A673 (cell line): ENCODE data around the gene SLC2A2. TPM values are rescaled to one million over a fixed set of nuclear protein-coding genes. Genes with fewer than 3 reads are reported as not detected.

ENCODE experiments used
- BruUV-seq: library from RNA; stranded (reverse); fragments of 400-500 nt; replicated peaks from 2 replicates; lab custom pipeline; 2021; lab: Mats Ljungman, UMichigan
- CTCF ChIA-PET: fragments of 300-600 bp; sonication (Branson Sonifier 250); formaldehyde crosslinking; loops from one replicate; lab custom pipeline; 2022; ENCODE audit warnings: antibody characterized with exemption; lab: Charles Lee
- POLR2A ChIA-PET: fragments of 300-600 bp; sonication (Branson Sonifier 250); formaldehyde crosslinking; loops from one replicate; lab custom pipeline; 2022; ENCODE audit warnings: antibody characterized with exemption; ENCODE audit not compliant: low non-redundant PET; lab: Charles Lee
- DNase-seq: peaks from one replicate; pipeline ENCODE4 v3.0.0-alpha.2; 2015; ENCODE audit warnings: low spot score
- H3K27ac ChIP-seq: fragments of 200-600 bp; sonication (generic); 2 replicates; pipeline ENCODE4 v1.5.1; 2016; ENCODE audit warnings: mixed run types, low read depth, mild to moderate bottlenecking, mixed read lengths, antibody characterized with exemption, low read length; ENCODE audit not compliant: poor library complexity, severe bottlenecking
- H3K27me3 ChIP-seq: fragments of 200-600 bp; sonication (generic); replicated peaks from 2 replicates; pipeline ENCODE4 v1.6.1; 2017; ENCODE audit warnings: mixed run types, low read depth, mild to moderate bottlenecking, mixed read lengths, antibody characterized with exemption, low read length; ENCODE audit not compliant: insufficient read depth, poor library complexity
- H3K36me3 ChIP-seq: fragments of 200-600 bp; sonication (generic); 2 replicates; pipeline ENCODE4 v1.6.1; 2016; ENCODE audit warnings: mixed run types, mild to moderate bottlenecking, mixed read lengths, antibody characterized with exemption, low read length; ENCODE audit not compliant: insufficient read depth, poor library complexity, severe bottlenecking
- H3K4me1 ChIP-seq: fragments of 200-600 bp; sonication (generic); 2 replicates; pipeline ENCODE4 v1.6.1; 2017; ENCODE audit warnings: mixed run types, mild to moderate bottlenecking, mixed read lengths, antibody characterized with exemption, low read length; ENCODE audit not compliant: insufficient read depth, poor library complexity, severe bottlenecking
- H3K4me3 ChIP-seq: fragments of 200-600 bp; sonication (generic); 2 replicates; pipeline ENCODE4 v1.5.1; 2016; ENCODE audit warnings: low read depth, mixed run types, mild to moderate bottlenecking, mixed read lengths, low read length; ENCODE audit not compliant: poor library complexity, severe bottlenecking
- H3K9me3 ChIP-seq: fragments of 200-600 bp; sonication (generic); 2 replicates; pipeline ENCODE4 v1.6.1; 2016; ENCODE audit warnings: mixed run types, low read depth, mild to moderate bottlenecking, mixed read lengths, antibody characterized with exemption, low read length; ENCODE audit not compliant: poor library complexity, severe bottlenecking
- EZH2 ChIP-seq: fragments of 200-600 bp; sonication (generic); IDR thresholded peaks from 2 replicates; pipeline ENCODE4 v1.6.1; 2017; ENCODE audit warnings: borderline replicate concordance, low read depth, mild to moderate bottlenecking, mixed read lengths, antibody characterized with exemption, low read length; ENCODE audit not compliant: poor library complexity, severe bottlenecking
- intact Hi-C: fragments of 100-400 bp; cut with micrococcal nuclease; formaldehyde crosslinking; loops from one replicate; pipeline ENCODE4 v1.10.0; 2022; ENCODE audit not compliant: unreplicated experiment
- total RNA-seq: library from RNA; stranded (reverse); gene quantifications from 2 replicates; pipeline ENCODE4 v1.2.3, GENCODE V29; 2021
- TF ChIP-seq, protein P1 (sequence below): fragments of 300-800, 200-600 bp; sonication (generic); conservative IDR thresholded peaks from 2 replicates; pipeline ENCODE4 v1.5.1; 2017; ENCODE audit warnings: low read depth, mild to moderate bottlenecking, antibody characterized with exemption, low read length, moderate library complexity, mixed read lengths

Gene SLC2A2
- total RNA-seq, 1 experiment from 2014 or later = not detected

GRCh38 chr3:171049861-171050444 is 23.4 kb upstream of the SLC2A2 start:
- Histone ChIP-seq H3K9me3 (no peaks in the 10 kb centered on the region), H3K36me3 (no peaks in the 10 kb centered on the region), H3K4me1 (no peaks in the 10 kb centered on the region), H3K27me3 (no peaks in the 10 kb centered on the region), H3K4me3 (no peak overlapping the region), H3K27ac (no peak overlapping the region)
- no peak for TF ChIP-seq EZH2
- TF ChIP-seq, protein P1, sequence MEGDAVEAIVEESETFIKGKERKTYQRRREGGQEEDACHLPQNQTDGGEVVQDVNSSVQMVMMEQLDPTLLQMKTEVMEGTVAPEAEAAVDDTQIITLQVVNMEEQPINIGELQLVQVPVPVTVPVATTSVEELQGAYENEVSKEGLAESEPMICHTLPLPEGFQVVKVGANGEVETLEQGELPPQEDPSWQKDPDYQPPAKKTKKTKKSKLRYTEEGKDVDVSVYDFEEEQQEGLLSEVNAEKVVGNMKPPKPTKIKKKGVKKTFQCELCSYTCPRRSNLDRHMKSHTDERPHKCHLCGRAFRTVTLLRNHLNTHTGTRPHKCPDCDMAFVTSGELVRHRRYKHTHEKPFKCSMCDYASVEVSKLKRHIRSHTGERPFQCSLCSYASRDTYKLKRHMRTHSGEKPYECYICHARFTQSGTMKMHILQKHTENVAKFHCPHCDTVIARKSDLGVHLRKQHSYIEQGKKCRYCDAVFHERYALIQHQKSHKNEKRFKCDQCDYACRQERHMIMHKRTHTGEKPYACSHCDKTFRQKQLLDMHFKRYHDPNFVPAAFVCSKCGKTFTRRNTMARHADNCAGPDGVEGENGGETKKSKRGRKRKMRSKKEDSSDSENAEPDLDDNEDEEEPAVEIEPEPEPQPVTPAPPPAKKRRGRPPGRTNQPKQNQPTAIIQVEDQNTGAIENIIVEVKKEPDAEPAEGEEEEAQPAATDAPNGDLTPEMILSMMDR = peak; percentile 60
- POLR2A ChIA-PET = no interaction called here
- CTCF ChIA-PET = interaction anchor here (0.9 to 2.5 kb wide), 2 partner anchors 722 to 784 kb away, joined by 3 to 9 read pairs; no protein-coding TSS in a partner anchor
- DNase-seq = peak; percentile 58
- no TSS peak for BruUV-seq
- intact Hi-C loops = loop anchor here (2.0 kb wide), 1 partner anchor 517 kb away; no protein-coding TSS in a partner anchor

- CTCF ChIA-PET = no interaction called here
- no TSS peak for BruUV-seq
- POLR2A ChIA-PET = no interaction called here
Observed at GRCh38 chr3:171046760-171047159, 20.2 kb upstream of the SLC2A2 start.

GRCh38 chr3:171044835-171045793 is 18.6 kb upstream of the SLC2A2 start:
- no peak for DNase-seq
- Histone ChIP-seq H3K9me3 (no peaks in the 10 kb centered on the region), H3K4me3 (no peak overlapping the region), H3K27ac (no peak overlapping the region), H3K36me3 (no peaks in the 10 kb centered on the region), H3K4me1 (no peaks in the 10 kb centered on the region), H3K27me3 (no peaks in the 10 kb centered on the region)
- TF ChIP-seq EZH2 = no peak
- TF ChIP-seq, protein P1 = no peak
- ChIA-PET CTCF (no interaction called here), POLR2A (no interaction called here)
- intact Hi-C loops = no loop called here
- BruUV-seq = no TSS peak

More at GRCh38 chr3:171046760-171047159, 20.2 kb upstream of the SLC2A2 start:
- no peaks in the 10 kb centered on the region for H3K36me3 ChIP-seq
- TF ChIP-seq, protein P1 = no peak
- TF ChIP-seq EZH2 = no peak
- H3K27ac ChIP-seq = no peak overlapping the region
- H3K9me3 ChIP-seq = no peaks in the 10 kb centered on the region
- no peaks in the 10 kb centered on the region for H3K4me1 ChIP-seq
- H3K4me3 ChIP-seq = no peak overlapping the region
- no peak for DNase-seq
- intact Hi-C loops = no loop called here
- H3K27me3 ChIP-seq = no peaks in the 10 kb centered on the region
